HTR-8/SVneo (cell line): Measurements from ENCODE around the gene SYNE2.
"Not testable (repeated sequence)": the region's sequence is repeated elsewhere in the genome, so short reads cannot be mapped to it uniquely, and the experiment has no call there.

Source experiments
- DNase-seq: peaks from one replicate; pipeline ENCODE4 v3.0.0; 2011; ENCODE audit warnings: low spot score, mixed read lengths; ENCODE audit not compliant: insufficient read length
- FAIRE-seq: peaks from 2 replicates; lab custom pipeline; 2011; peaks lifted over from hg19 to GRCh38; lab: Jason Lieb, UNC

SYNE2 gene

GRCh38 chr14:64203366-64204006, 350.7 kb downstream of the SYNE2 start:
- FAIRE-seq = no peak
- no peak for DNase-seq

DNA sequence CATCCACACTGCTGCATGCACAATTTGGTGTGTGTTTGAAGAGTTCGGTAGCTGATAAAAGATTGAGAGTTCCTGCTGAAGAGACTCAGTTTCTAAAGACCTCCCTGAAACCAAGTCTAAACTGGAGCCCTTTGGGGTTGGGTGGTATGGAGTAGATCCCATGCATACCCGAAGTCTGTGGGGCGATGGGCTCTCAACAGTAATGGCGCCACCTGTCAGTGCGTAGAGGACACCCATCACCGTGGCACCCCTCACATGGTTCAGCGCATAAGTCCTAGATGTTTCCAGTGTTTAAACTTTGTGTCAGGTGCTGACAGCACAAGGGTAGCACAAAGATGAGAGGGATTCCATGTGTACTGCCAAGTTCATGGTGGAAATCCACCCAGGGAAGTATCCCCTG, 355.5 kb downstream of the SYNE2 start:
- FAIRE-seq = no peak
- DNase-seq = no peak

DNA sequence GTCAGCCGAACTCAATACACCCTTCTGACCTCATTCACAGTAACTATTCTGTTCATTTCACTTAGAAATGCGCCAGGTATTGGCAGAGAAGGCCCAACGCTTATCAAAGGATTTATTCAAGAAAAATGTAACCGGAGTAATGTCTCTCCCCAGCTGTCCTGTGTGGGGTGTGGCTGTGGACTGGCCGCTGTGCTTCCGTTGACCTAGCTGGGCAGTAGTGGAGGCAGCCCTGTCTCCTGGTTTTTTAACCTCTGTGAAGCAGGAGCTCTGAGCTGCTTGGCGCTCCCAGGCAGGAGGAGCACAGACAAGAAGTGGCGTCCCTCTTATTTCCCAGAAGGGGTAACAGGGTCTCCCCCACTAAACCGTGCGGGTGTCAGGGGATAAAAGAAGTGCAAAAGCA, 356.2 kb downstream of the SYNE2 start:
- DNase-seq = no peak
- no peak for FAIRE-seq

DNA sequence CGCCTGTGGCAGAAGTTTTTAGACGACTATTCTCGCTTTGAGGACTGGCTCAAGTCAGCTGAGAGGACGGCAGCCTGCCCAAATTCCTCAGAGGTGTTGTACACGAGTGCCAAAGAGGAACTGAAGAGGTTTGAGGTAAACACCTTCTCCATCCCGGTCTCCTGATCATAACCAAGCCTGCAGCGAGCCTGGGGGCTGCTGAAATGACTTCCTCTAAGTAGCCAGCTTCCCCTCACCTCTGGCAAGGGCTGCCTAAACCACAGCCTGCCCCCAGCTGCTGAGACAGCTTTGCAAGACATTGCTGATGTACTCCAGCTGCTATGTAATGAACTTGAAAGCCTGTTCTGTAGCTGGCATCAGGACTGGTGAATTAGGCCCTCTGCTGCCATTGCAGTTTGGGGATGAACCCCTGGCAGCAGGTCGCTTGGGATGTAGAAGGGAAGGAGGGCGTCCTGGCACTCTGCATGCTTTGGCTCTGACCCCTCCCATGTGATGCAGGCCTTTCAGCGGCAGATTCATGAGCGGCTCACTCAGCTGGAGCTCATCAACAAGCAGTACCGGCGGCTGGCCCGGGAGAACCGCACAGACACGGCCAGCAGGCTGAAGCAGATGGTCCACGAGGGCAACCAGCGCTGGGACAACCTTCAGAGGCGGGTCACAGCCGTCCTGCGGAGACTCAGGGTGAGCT, 356.8 kb downstream of the SYNE2 start:
- FAIRE-seq = no peak
- no peak for DNase-seq

DNA sequence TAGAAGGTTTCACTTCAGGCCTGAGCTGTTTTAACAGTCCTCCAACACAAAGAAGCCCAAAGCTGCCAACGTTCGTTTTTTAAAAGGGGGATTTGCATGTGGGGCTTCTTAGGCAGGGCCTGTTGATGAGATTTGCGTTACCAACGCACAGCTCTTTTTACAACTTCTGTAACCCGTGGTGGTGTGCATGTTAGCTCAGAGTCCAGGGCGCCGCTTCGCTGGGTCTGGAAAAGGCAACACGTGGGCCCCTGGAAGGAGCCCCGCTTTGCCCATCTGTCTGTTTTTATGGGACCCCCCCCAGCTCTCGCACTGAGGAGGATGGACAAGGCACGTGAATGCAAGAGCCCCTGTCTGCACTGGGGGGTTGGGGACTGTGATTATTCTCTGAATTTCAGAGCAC, 357.4 kb downstream of the SYNE2 start:
- FAIRE-seq = no peak
- DNase-seq = no peak

GRCh38 chr14:64210912-64211311, 358.1 kb downstream of the SYNE2 start:
- not testable (repeated sequence) for FAIRE-seq, DNase-seq

DNA sequence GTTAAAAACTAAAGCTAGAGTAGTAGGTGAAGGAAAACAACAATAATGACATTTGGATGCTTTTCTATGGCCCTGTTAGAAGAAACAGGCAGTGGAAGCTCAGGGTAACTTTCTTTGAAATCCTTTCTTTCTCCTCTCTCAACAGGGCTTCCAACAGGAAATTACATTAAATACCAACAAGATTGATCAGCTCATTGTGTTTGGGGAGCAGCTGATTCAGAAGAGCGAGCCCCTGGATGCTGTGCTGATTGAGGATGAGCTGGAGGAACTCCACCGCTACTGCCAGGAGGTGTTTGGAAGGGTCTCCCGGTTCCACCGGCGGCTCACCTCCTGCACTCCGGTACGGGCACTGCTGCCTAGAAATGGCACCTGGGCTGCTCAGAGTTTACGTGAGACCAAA, 359.9 kb downstream of the SYNE2 start:
- FAIRE-seq = no peak
- no peak for DNase-seq

DNA sequence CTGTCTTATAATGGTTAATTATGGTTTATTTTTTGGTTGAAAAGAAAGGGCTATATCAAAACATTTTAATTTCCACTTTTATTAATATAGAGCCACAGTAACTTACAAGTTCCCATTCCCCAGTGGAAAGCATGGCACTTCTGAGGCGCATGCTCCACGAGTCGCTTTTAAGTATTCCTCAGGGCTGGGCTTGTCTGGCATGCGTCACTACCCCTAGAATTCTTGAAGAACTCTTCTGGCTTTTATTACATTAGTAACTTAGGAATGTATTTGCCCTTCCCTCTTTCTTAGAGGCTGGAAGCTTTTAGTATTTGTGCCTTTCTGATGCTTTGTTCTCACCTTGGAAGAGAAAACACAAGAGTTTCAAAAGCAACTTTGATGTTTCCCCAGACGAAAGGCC, 360.3 kb downstream of the SYNE2 start:
- FAIRE-seq = no peak
- DNase-seq = no peak

DNA sequence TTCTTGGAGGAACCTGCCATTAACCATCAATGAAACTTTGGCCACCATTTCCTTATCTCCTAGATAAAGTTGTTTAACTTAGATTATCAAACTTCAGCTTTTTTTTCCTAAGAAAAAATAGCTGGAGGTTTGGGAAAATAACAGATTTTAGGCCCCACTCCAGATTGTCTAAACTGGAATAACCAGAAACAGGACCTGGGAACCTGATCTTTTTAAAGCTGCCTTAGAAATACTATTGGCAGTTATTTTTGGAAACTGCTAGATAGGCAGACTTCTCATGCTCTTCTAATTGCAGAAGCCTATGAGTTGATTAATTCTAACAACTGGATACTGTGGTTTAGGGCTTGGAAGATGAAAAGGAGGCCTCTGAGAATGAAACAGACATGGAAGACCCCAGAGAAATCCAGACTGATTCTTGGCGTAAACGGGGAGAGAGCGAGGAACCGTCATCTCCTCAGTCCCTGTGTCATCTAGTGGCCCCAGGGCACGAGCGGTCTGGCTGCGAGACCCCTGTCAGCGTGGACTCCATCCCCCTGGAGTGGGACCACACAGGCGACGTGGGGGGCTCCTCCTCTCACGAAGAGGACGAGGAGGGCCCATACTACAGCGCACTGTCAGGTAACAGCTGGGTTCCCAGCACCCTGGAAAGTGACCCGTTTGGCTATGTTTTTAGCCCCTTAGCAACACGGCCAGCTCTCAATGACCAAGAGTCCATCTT, 361.2 kb downstream of the SYNE2 start:
- DNase-seq = no peak

DNA sequence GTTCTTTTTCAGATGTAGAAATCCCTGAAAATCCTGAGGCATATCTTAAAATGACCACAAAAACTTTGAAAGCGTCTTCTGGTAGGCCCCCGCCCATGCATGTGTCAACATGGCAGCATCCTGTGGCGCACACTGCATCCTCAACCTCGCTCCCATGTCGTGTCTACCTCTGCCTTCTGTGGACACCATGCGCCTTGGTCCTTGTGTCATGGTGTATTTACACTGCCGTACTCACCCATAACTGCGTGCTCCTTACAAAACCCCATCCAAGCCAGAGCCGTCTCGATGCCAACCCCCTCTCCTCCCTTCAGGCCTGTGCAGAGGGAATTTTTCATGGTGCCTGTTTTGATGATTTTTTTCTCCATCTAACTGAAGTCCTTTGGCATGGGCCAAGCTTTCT, 362.5 kb downstream of the SYNE2 start:
- no peak for FAIRE-seq
- no peak for DNase-seq

More for the DNA sequence above, 361.2 kb downstream of the SYNE2 start:
- FAIRE-seq = no peak

GRCh38 chr14:64215978-64216377, 363.2 kb downstream of the SYNE2 start:
- peak; percentile 98 for FAIRE-seq
- no peak for DNase-seq

DNA sequence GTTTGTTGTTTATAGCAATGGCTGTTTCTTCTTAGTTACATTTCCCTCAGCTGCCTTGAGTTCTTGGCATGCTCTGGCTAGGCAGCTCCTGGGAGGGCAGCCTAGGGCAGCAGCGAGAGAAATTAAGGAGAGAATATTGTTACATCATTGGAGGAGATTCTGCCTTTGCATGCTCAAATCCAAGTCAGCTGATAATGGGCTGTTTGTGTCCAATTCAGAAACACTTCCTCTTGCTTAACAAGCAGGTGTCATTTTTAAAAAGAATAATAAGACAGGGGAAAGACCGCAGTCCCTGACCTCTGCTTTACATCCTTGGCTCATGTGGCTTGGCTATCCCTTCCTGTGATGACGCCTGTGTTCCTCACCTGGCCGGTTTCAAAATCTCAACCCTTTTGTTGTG, 364.5 kb downstream of the SYNE2 start:
- no peak for FAIRE-seq
- no peak for DNase-seq

DNA sequence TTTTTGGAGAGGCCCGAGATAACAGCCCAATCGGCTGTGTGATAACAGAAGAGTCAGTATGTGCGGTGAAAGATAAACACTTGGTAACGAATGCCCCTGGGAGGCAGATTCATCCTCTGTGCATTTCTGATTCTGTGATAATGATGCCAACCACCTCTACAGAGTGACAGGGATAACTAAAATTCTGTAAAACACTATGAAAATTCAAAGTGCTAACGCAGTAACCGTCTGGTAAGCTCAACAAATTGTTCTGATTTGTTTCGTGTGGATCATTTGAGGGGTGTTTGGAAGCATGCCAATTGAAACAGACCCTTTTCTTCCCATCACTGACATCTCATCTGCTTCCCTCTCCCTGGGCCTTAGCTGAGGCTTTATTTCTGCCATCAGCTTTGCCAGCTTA, 365.0 kb downstream of the SYNE2 start:
- DNase-seq (no peak), FAIRE-seq (peak; percentile 87)

- peak; percentile 69 for FAIRE-seq
- DNase-seq = no peak
These were observed 365.8 kb downstream of the SYNE2 start for GRCh38 chr14:64218344-64219240.

DNA sequence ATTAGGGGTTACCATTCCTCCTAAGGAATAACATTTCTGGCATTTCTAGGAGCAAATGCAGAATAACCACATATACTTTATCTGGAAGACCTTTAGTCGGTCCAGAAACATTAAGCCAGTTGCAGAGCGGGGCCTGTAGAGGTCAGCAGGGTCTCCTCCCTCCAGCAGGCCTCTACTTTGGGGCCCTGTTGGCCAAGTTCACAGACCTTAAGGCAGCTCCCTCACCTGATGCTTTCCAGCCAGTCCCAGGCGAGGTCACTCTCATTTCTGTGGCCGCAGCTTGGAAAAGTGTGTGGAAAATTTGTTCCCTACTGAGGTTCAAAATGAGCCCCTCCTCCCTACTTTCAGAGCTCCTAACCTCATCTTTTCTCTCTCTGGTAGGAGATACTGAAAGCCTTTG, 367.3 kb downstream of the SYNE2 start:
- FAIRE-seq (no peak), DNase-seq (no peak)

DNA sequence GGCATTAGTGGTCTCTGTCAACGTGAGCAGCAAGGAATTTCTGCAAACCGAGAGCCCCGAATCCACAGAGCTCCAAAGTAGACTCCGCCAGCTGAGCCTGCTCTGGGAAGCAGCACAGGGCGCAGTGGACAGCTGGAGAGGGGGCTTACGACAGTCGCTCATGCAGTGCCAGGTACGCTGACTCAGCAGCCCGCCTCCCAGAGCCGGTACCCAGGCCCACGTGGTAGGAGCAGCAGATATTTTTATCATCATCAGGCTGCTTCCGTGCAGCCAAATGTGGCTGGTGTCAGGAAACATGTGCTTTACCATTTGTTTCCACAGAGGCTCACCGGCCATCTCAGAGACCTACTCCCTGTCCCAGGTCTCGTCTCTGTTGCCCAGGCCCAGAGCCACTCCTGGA, 367.7 kb downstream of the SYNE2 start:
- no peak for DNase-seq
- no peak for FAIRE-seq

DNA sequence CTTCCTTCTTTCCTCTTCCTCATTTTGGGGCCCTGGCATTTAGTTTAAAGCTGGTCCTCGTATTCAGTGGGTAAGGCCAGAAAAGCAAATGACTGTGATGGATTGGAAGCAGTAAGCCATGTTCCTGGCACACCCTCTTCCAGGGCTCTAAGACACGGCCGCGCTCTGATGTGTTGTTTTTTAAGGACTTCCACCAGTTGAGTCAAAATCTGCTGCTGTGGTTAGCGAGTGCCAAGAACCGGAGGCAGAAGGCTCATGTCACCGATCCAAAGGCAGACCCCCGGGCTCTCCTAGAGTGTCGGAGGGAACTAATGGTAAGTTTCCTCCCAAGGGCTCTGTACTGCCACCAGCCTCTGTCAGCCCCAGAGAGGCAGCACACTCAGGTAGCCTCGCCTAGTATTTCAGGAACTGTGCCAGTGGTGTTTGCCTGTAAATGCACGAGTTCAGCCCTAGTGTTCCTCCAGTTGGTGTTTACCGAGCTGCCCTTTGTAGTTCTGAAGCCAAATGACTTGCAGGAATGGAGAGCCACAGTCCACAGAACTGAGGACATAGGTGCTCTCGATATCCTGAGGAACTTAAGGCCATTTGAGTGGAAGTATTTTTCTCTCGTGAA, 368.7 kb downstream of the SYNE2 start:
- peak; percentile 94 for FAIRE-seq
- DNase-seq = no peak

- peak; percentile 92 for FAIRE-seq
- no peak for DNase-seq
These were observed 372.4 kb downstream of the SYNE2 start for GRCh38 chr14:64225151-64225757.

DNA sequence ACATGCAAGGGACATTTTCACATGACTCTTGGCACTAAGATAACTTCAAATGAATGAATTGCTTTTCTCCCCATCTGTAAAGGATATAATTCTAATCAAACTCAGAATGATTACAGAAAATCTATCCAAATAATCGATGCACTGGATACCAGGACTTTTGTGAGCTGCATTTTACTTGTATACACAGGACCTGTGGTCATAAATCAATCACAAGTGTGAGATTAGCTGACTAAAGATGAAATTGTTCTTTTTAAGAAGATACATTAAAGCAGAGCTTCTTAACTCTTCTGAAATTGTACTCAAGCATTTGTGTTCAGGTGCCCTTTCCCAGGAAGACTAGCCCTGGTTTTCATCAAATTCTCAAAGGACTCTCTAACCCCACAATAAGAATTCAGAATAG, 375.1 kb downstream of the SYNE2 start:
- FAIRE-seq (peak; percentile 90), DNase-seq (no peak)

- no peak for DNase-seq
- peak; percentile 83 for FAIRE-seq
These were observed 376.7 kb downstream of the SYNE2 start for GRCh38 chr14:64229489-64229888.
